ENCODE results near the gene TSPAN5. TPM values are rescaled to one million over a fixed set of nuclear protein-coding genes. Genes with fewer than 3 reads are reported as not detected.
A peak's percentile ranks its signal among the peaks of the same experiment; 100 is the strongest.

TSPAN5 gene
- total RNA-seq, 4 donors from 2014 or later: 14.5 to 33.4 (median 17.0) TPM

DNA sequence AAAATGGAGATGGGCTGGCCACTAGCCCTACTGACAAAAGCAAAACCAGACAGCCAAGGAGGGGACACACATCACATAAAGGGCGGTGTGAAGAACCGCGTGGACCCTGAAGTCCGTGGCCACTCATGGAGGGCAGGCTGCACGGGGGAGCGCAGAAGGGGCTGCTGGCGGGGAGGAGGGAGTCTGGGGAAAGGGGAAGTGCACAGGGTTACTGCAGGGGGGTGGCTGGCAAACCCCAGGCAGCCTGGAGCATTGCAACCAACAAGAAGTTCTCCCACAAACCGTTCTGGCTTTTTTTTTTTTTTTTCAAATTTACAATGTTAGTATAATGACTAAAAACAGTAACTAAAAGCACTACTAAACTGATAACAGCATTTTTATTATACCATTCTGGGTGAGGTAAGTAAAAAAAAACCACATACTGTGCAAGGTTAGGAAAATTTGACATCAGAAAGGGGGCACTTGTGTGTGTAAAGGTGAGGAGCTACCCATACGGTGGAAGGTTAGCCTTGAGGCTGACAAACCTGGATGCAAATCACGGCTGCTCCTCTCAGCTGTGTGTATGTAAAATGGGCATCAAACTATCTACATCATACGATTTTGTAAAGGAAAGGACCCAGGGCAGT lies 87.1 kb downstream of the TSPAN5 start:
- WGBS: 89% methylated on average over 11 of the region's 11 CpGs
- TF ChIP-seq EP300 (IDR thresholded peaks at IDR 0.05) (no peak), POLR2A (IDR thresholded peaks at IDR 0.05) (no peak), POLR2AphosphoS5 (IDR thresholded peaks at IDR 0.05) (no peak)
- TF ChIP-seq, protein P1, sequence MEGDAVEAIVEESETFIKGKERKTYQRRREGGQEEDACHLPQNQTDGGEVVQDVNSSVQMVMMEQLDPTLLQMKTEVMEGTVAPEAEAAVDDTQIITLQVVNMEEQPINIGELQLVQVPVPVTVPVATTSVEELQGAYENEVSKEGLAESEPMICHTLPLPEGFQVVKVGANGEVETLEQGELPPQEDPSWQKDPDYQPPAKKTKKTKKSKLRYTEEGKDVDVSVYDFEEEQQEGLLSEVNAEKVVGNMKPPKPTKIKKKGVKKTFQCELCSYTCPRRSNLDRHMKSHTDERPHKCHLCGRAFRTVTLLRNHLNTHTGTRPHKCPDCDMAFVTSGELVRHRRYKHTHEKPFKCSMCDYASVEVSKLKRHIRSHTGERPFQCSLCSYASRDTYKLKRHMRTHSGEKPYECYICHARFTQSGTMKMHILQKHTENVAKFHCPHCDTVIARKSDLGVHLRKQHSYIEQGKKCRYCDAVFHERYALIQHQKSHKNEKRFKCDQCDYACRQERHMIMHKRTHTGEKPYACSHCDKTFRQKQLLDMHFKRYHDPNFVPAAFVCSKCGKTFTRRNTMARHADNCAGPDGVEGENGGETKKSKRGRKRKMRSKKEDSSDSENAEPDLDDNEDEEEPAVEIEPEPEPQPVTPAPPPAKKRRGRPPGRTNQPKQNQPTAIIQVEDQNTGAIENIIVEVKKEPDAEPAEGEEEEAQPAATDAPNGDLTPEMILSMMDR (IDR thresholded peaks at IDR 0.05): no peak
- H3K4me3 ChIP-seq: no peak overlapping the region
- no peak overlapping the region for H3K27ac ChIP-seq
- no peak for DNase-seq (ENCODE audit: low spot score in 2 of 2)
- peaks cover 23% of the 10 kb centered on the region for H3K4me1 ChIP-seq
- H3K9me3 ChIP-seq: no peaks in the 10 kb centered on the region
- H3K36me3 ChIP-seq: no peaks in the 10 kb centered on the region
- H3K27me3 ChIP-seq: no peaks in the 10 kb centered on the region

DNA sequence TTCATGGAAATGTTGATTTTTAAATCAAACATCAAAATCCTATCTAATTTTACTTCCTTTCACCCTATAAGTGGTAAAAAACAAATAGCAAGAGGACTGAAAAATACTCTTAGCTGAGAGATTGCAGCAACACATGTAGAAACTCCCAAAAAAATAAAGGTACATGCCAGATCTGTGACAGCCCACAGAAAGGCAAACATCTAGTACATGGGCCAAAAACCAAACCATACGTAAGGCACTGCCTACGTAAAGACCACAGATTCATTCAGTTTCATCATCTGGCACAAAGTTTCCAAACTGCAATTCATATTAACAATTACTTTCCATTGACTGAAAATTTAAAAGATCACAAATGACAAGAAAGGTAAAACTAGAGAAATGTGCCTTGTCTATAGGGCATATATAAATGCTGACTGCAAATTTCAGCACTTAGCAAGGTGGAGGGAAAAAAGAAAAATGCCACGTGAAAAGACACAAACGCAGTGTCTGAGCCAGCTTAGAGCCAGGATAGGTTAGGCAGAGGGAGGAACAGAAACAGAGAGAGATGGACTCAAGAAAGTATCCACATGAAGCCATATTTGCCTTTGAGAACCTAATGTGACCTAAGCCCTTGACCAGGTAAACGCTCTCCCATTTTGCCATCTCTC lies 88.1 kb downstream of the TSPAN5 start:
- DNase-seq (ENCODE audit: low spot score in 2 of 2): no peak
- H3K9me3 ChIP-seq: no peaks in the 10 kb centered on the region
- WGBS: 88% methylated on average over 5 of the region's 5 CpGs
- H3K27me3 ChIP-seq: no peaks in the 10 kb centered on the region
- no peak for TF ChIP-seq EP300 (IDR thresholded peaks at IDR 0.05)
- TF ChIP-seq, protein P1 (IDR thresholded peaks at IDR 0.05): no peak
- H3K36me3 ChIP-seq: no peaks in the 10 kb centered on the region
- H3K4me3 ChIP-seq: no peak overlapping the region
- no peak overlapping the region for H3K27ac ChIP-seq
- H3K4me1 ChIP-seq: peaks cover 31% of the 10 kb centered on the region

DNA sequence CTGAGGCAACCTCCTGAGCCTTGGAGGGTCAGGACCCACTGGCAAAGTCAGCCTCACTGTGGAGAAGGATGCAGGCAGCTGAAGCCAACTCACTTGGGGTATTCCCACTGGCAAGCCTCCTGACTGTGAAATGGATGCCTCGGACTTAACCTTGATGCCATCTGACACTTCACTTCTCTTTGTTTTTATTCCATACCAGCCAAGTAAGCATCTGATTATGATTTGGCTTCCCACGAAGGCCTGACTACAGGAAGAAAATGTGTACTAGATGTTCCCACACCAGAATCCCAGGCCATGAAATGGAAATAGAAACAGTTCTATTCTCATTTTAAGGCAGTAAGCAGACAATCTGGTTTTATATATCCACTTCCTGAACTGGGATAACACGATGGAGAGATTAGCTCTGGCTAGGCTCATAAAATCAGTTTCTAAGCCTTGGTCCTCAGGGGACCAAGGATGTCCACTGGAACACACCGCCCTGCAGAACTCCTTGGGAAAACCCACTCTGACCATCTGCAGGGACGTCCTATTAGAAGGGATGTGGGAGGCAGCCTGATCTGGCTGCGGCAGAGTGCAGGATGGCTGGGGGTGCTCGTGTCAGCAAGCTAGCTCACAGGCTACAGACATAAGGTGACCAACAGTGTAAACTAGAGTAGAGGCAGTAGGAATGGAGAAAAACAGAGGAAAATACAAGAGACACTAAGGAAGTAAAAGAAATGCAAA lies 89.3 kb downstream of the TSPAN5 start:
- Histone ChIP-seq H3K4me3 (no peak overlapping the region), H3K4me1 (peaks cover 30% of the 10 kb centered on the region), H3K9me3 (no peaks in the 10 kb centered on the region), H3K36me3 (no peaks in the 10 kb centered on the region), H3K27me3 (no peaks in the 10 kb centered on the region), H3K27ac (peak overlapping the region; percentile 30)
- no peak for DNase-seq (ENCODE audit: low spot score in 2 of 2)
- TF ChIP-seq POLR2AphosphoS5 (IDR thresholded peaks at IDR 0.05): no peak
- 49% methylated on average over 7 of the region's 7 CpGs for WGBS

DNA sequence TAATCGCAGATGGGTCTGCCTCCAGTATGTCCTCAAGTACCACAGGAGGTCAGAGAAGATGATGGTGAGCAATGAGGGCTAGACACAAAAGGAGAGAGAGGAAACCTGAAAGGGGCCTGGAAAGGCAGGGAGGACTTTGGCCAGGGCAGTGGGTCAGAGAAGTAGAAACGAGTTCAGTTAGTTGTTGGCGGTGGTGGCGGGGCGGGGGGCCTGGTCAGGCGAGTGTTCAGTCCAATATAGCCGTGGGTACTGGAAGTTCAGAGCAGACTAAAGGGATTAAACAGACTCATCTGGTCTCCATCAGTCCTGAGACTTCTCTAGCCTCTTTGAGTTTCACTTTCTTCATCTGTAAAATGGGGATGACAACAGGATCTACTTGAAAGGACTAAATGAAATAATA lies 90.8 kb downstream of the TSPAN5 start:
- Histone ChIP-seq H3K9me3 (no peaks in the 10 kb centered on the region), H3K36me3 (no peaks in the 10 kb centered on the region), H3K27me3 (no peaks in the 10 kb centered on the region), H3K4me3 (no peak overlapping the region), H3K27ac (no peak overlapping the region), H3K4me1 (peaks cover 18% of the 10 kb centered on the region)
- no peak for DNase-seq (ENCODE audit: low spot score in 2 of 2)
- TF ChIP-seq POLR2A (IDR thresholded peaks at IDR 0.05): no peak
- no peak for TF ChIP-seq POLR2AphosphoS5 (IDR thresholded peaks at IDR 0.05)
- TF ChIP-seq EP300 (IDR thresholded peaks at IDR 0.05): no peak
- TF ChIP-seq, protein P1 (IDR thresholded peaks at IDR 0.05): no peak
- 92% methylated on average over 7 of the region's 7 CpGs for WGBS

DNA sequence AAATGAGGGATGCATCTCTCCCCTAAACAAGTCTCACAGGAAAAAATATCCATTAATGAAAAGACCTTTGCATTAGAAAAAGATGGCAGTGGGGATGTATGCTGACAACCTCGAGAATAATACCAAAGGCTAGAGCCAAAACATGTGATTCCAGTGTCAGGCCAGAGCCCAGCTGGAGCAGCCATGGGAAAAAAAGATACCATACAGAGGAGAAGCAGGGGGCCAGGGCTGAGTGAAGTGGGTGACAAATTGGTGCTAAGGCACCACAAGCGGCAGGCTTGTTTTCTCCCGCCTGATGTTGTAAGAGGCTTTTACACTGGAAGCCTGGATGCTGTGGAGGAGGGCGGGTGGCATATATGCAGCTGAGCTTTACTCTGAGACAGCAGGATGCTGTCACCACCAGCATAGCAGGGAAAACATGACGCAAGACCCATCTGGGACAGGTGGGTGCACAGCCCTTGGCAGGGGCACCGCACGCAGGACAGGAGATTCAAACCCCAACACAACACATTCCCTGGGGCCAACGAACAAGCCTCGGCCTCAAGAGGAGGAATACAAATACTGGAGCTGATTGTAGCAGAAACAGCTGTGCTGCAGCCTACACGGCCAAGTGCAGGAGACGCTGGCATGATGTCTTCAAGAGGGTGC lies 91.9 kb downstream of the TSPAN5 start:
- H3K36me3 ChIP-seq: no peaks in the 10 kb centered on the region
- DNase-seq (ENCODE audit: low spot score in 2 of 2): no peak
- H3K4me3 ChIP-seq: no peak overlapping the region
- no peak for TF ChIP-seq EP300 (IDR thresholded peaks at IDR 0.05)
- TF ChIP-seq POLR2AphosphoS5 (IDR thresholded peaks at IDR 0.05): no peak
- no peaks in the 10 kb centered on the region for H3K9me3 ChIP-seq
- H3K4me1 ChIP-seq: peaks cover 18% of the 10 kb centered on the region
- H3K27me3 ChIP-seq: no peaks in the 10 kb centered on the region
- H3K27ac ChIP-seq: no peak overlapping the region
- 59% methylated on average over 10 of the region's 11 CpGs for WGBS

All from suprapubic skin (tissue), 4 donors.